Natural killer cell (primary cell): ENCODE data around the gene CTNNAL1. TPM values are rescaled to one million over a fixed set of nuclear protein-coding genes. Genes with fewer than 3 reads are reported as not detected.

ENCODE experiments used
- ATAC-seq, 3 donors: fragments of 150-1000 bp in 2 of 3; fragments of 200-7000 bp in 1 of 3; cut with Tn5 transposase; 1 replicate in 1 of 3; 2 replicates in 2 of 3; pipeline ENCODE4 v1.10.0; 2021; ENCODE audit warnings: mild to moderate bottlenecking in 2 of 3, moderate library complexity in 2 of 3
- DNase-seq, 2 donors: peaks; one replicate each; pipeline versions ENCODE4 v3.0.0 to v3.0.0-alpha.2; 2013 to 2021; ENCODE audit warnings: mixed read lengths in 1 of 2
- H3K27ac ChIP-seq: one replicate; pipeline ENCODE4 v1.5.1; 2013; ENCODE audit warnings: mild to moderate bottlenecking, low read length
- H3K27me3 ChIP-seq: one replicate; pipeline ENCODE4 v1.6.1; 2013; ENCODE audit warnings: low read length; ENCODE audit not compliant: control insufficient read depth, insufficient read depth
- H3K36me3 ChIP-seq: one replicate; pipeline ENCODE4 v1.6.1; 2013; ENCODE audit warnings: low read length; ENCODE audit not compliant: control insufficient read depth, insufficient read depth
- H3K4me1 ChIP-seq: one replicate; pipeline ENCODE4 v1.6.1; 2013; ENCODE audit warnings: low read length; ENCODE audit not compliant: control insufficient read depth, insufficient read depth
- H3K4me3 ChIP-seq: one replicate; pipeline ENCODE4 v1.5.1; 2013; ENCODE audit warnings: low read length
- H3K9me3 ChIP-seq: one replicate; pipeline ENCODE4 v1.6.1; 2013; ENCODE audit warnings: low read length; ENCODE audit not compliant: control insufficient read depth, insufficient read depth
- H3K27ac Mint-ChIP-seq, 2 donors: one replicate each; pipeline ENCODE4 v1.8.0; 2022; ENCODE audit warnings: mild to moderate bottlenecking in 2 of 2, mixed read lengths in 2 of 2, moderate library complexity in 1 of 2
- H3K27me3 Mint-ChIP-seq, 2 donors: one replicate each; pipeline ENCODE4 v1.8.0; 2022; ENCODE audit warnings: low read depth in 2 of 2, mixed read lengths in 2 of 2
- H3K36me3 Mint-ChIP-seq: one replicate; pipeline ENCODE4 v1.8.0; 2022; ENCODE audit warnings: mixed read lengths
- H3K4me1 Mint-ChIP-seq, 2 donors: one replicate each; pipeline ENCODE4 v1.8.0; 2022; ENCODE audit warnings: mixed read lengths in 2 of 2
- H3K4me3 Mint-ChIP-seq: one replicate; pipeline ENCODE4 v1.8.0; 2022; ENCODE audit warnings: mild to moderate bottlenecking, moderate library complexity, mixed read lengths
- H3K9me3 Mint-ChIP-seq, 2 donors: one replicate each; pipeline ENCODE4 v1.8.0; 2022; ENCODE audit warnings: mixed read lengths in 2 of 2
- CTCF ChIP-seq: fragments of 200-600 bp; IDR thresholded peaks from one replicate; pipeline ENCODE4 v1.8.0; 2022; ENCODE audit warnings: antibody characterized with exemption
- WGBS: methylation state at CpG from one replicate; pipeline ENCODE4 v1.1.7; 2013; ENCODE audit warnings: missing lambda C conversion rate; ENCODE audit not compliant: insufficient coverage; 5-methylcytosine and 5-hydroxymethylcytosine counted together
- intact Hi-C: fragments of 100-400 bp; cut with micrococcal nuclease; formaldehyde crosslinking; loops from one replicate; pipeline ENCODE4 v1.14.2; 2022
- total RNA-seq, 4 donors: library from RNA; stranded (reverse); fragments of 120-200 nt in 1 of 4; gene quantifications; one replicate each; pipeline versions ENCODE4 v1.2.3 to v1.2.4, GENCODE V29; 2013 to 2022

CTNNAL1 gene
- total RNA-seq, 3 donors from 2014 or later (not counting 1 experiment from before 2014, with no cell fraction given): 2.6 to 7.6 (median 2.7) TPM

- H3K4me3 Mint-ChIP-seq: no peak overlapping the region
- H3K27me3 Mint-ChIP-seq: no peaks in the 10 kb centered on the region
- ATAC-seq (no peak), DNase-seq (no peak)
- no peaks in the 10 kb centered on the region for H3K4me1 Mint-ChIP-seq
- Histone ChIP-seq H3K36me3 (peaks cover 57% of the 10 kb centered on the region), H3K27me3 (no peaks in the 10 kb centered on the region), H3K4me1 (no peaks in the 10 kb centered on the region), H3K27ac (no peak overlapping the region), H3K4me3 (no peak overlapping the region), H3K9me3 (no peaks in the 10 kb centered on the region)
- no peak overlapping the region for H3K27ac Mint-ChIP-seq
- H3K36me3 Mint-ChIP-seq: peaks cover 29% of the 10 kb centered on the region
- 93% methylated on average over 2 of the region's 2 CpGs for WGBS
- no peaks in the 10 kb centered on the region for H3K9me3 Mint-ChIP-seq
- TF ChIP-seq CTCF: no peak
- intact Hi-C loops: no loop called here
Measured at GRCh38 chr9:109052416-109052815, 39.1 kb upstream of the CTNNAL1 start.

GRCh38 chr9:109051733-109052132 is 38.4 kb upstream of the CTNNAL1 start:
- Mint-ChIP-seq H3K27ac (no peak overlapping the region), H3K4me3 (no peak overlapping the region), H3K4me1 (no peaks in the 10 kb centered on the region), H3K27me3 (no peaks in the 10 kb centered on the region), H3K9me3 (no peaks in the 10 kb centered on the region), H3K36me3 (peaks cover 29% of the 10 kb centered on the region)
- Histone ChIP-seq H3K27me3 (no peaks in the 10 kb centered on the region), H3K36me3 (peaks cover 56% of the 10 kb centered on the region), H3K4me3 (no peak overlapping the region), H3K4me1 (no peaks in the 10 kb centered on the region), H3K27ac (no peak overlapping the region), H3K9me3 (no peaks in the 10 kb centered on the region)
- no CpG with 5 or more reads among the region's 1 CpG for WGBS
- ATAC-seq: no peak
- no peak for TF ChIP-seq CTCF
- DNase-seq: no peak
- intact Hi-C loops: no loop called here

GRCh38 chr9:109050444-109050843 is 37.1 kb upstream of the CTNNAL1 start:
- H3K4me3 Mint-ChIP-seq: no peak overlapping the region
- WGBS: 95% methylated on average over 7 of the region's 7 CpGs
- intact Hi-C loops: no loop called here
- ATAC-seq (no peak), DNase-seq (no peak)
- H3K36me3 ChIP-seq: peaks cover 51% of the 10 kb centered on the region
- H3K4me3 ChIP-seq: no peak overlapping the region
- H3K9me3 ChIP-seq: no peaks in the 10 kb centered on the region
- H3K4me1 ChIP-seq: no peaks in the 10 kb centered on the region
- H3K27ac Mint-ChIP-seq: no peak overlapping the region
- H3K9me3 Mint-ChIP-seq: no peaks in the 10 kb centered on the region
- H3K27me3 ChIP-seq: no peaks in the 10 kb centered on the region
- no peak for TF ChIP-seq CTCF
- H3K4me1 Mint-ChIP-seq: no peaks in the 10 kb centered on the region
- H3K27me3 Mint-ChIP-seq: no peaks in the 10 kb centered on the region
- peaks cover 22% of the 10 kb centered on the region for H3K36me3 Mint-ChIP-seq
- no peak overlapping the region for H3K27ac ChIP-seq

GRCh38 chr9:109048822-109049221 is 35.5 kb upstream of the CTNNAL1 start:
- Histone ChIP-seq H3K27me3 (no peaks in the 10 kb centered on the region), H3K4me3 (no peak overlapping the region), H3K9me3 (no peaks in the 10 kb centered on the region), H3K36me3 (peaks cover 50% of the 10 kb centered on the region), H3K27ac (no peak overlapping the region), H3K4me1 (no peaks in the 10 kb centered on the region)
- Mint-ChIP-seq H3K9me3 (no peaks in the 10 kb centered on the region), H3K27ac (no peak overlapping the region), H3K4me3 (no peak overlapping the region), H3K36me3 (peaks cover 17% of the 10 kb centered on the region), H3K27me3 (no peaks in the 10 kb centered on the region), H3K4me1 (no peaks in the 10 kb centered on the region)
- intact Hi-C loops: no loop called here
- ATAC-seq: no peak
- DNase-seq: no peak
- no peak for TF ChIP-seq CTCF
- WGBS: 100% methylated on average over 3 of the region's 3 CpGs
